A673 (cell line): Measurements from ENCODE around the gene TSHZ2.

ENCODE experiments used
- CTCF ChIP-seq: fragments of 300-800, 200-600 bp; sonication (generic); conservative IDR thresholded peaks from 2 replicates; pipeline ENCODE4 v1.5.1; 2017; ENCODE audit warnings: low read depth, mild to moderate bottlenecking, antibody characterized with exemption, low read length, moderate library complexity, mixed read lengths
- EZH2 ChIP-seq: fragments of 200-600 bp; sonication (generic); IDR thresholded peaks from 2 replicates; pipeline ENCODE4 v1.6.1; 2017; ENCODE audit warnings: borderline replicate concordance, low read depth, mild to moderate bottlenecking, mixed read lengths, antibody characterized with exemption, low read length; ENCODE audit not compliant: poor library complexity, severe bottlenecking

DNA sequence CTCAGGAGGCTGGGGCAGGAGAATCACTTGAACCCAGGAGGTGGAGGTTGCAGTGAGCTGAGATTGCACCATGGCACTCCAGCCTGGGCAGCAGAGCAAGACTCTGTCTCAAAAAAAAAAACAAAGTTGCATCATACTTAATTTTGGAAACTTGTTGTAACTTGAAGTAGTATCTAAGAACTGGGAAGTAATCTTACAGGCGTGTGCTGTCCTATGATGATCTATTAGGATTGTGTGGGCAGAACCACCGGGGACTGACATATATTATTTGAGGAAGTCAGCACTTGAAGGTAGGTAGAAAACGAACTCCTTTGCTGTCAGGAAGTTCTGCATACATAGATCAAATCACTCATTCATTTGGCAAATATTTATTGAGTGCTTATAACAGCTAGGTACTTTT, 433.0 kb downstream of the TSHZ2 start:
- TF ChIP-seq CTCF (no peak), EZH2 (no peak)
